IMR-90 (cell line): ENCODE results near the gene KLHDC1. TPM values are rescaled to one million over a fixed set of nuclear protein-coding genes. Genes with fewer than 3 reads are reported as not detected.

Experiments
- ATAC-seq: fragments of 200-7000 bp; cut with Tn5 transposase; 2 replicates; pipeline ENCODE4 v1.9.1; 2020; ENCODE audit warnings: low read depth, mild to moderate bottlenecking, moderate library complexity
- BruUV-seq: library from RNA; stranded (reverse); fragments of 400-500 nt; replicated peaks from 2 replicates; lab custom pipeline; 2021; lab: Mats Ljungman, UMichigan
- CTCF ChIA-PET: fragments of 300-600 bp; formaldehyde crosslinking; extraction: SDS; loops from one replicate; lab custom pipeline; 2021; ENCODE audit warnings: antibody characterized with exemption; lab: Yijun Ruan, JAX
- POLR2A ChIA-PET: fragments of 300-600 bp; sonication (Branson Sonifier 250); formaldehyde crosslinking; loops from one replicate; lab custom pipeline; 2022; ENCODE audit warnings: antibody characterized with exemption; ENCODE audit not compliant: unreplicated experiment; lab: Charles Lee
- DNase-seq: peaks from one replicate; pipeline ENCODE4 v3.0.0; 2013
- H2AFZ ChIP-seq: replicated peaks from 2 replicates; pipeline ENCODE3; 2013; ENCODE audit warnings: low read length, mild to moderate bottlenecking; ENCODE audit not compliant: poor library complexity
- H2AK5ac ChIP-seq: 2 replicates; pipeline ENCODE4 v1.6.1; 2013; ENCODE audit warnings: low read depth, low read length, inconsistent platforms
- H2AK9ac ChIP-seq: replicated peaks from 2 replicates; pipeline ENCODE3; 2013; ENCODE audit warnings: mild to moderate bottlenecking, low read depth, low read length, moderate library complexity; ENCODE audit not compliant: poor library complexity
- H2BK120ac ChIP-seq: 2 replicates; pipeline ENCODE4 v1.6.1; 2013; ENCODE audit warnings: low read depth, low read length, inconsistent platforms
- H2BK15ac ChIP-seq: 3 replicates; pipeline ENCODE4 v1.6.1; 2013; ENCODE audit warnings: low read depth, low read length, inconsistent platforms
- H2BK20ac ChIP-seq: 2 replicates; pipeline ENCODE4 v1.6.1; 2013; ENCODE audit warnings: low read depth, mild to moderate bottlenecking, inconsistent platforms, low read length, moderate library complexity
- H2BK5ac ChIP-seq: 2 replicates; pipeline ENCODE4 v1.6.1; 2013; ENCODE audit warnings: mild to moderate bottlenecking, low read depth, low read length, inconsistent platforms; ENCODE audit not compliant: poor library complexity, severe bottlenecking
- H3K14ac ChIP-seq: replicated peaks from 2 replicates; pipeline ENCODE4 v1.6.1; 2013; ENCODE audit warnings: low read depth, low read length, inconsistent platforms
- H3K18ac ChIP-seq: 2 replicates; pipeline ENCODE4 v1.6.1; 2013; ENCODE audit warnings: low read depth, low read length, control low read depth
- H3K23ac ChIP-seq: 2 replicates; pipeline ENCODE4 v1.6.1; 2013; ENCODE audit warnings: low read depth, low read length, inconsistent platforms
- H3K27ac ChIP-seq: 2 replicates; pipeline ENCODE4 v1.5.1; 2013; ENCODE audit warnings: mild to moderate bottlenecking, control low read depth, low read length; ENCODE audit not compliant: insufficient read depth
- H3K27me3 ChIP-seq: 2 replicates; pipeline ENCODE4 v1.6.1; 2013; ENCODE audit warnings: low read length; ENCODE audit not compliant: control insufficient read depth, insufficient read depth
- H3K36me3 ChIP-seq: 2 replicates; pipeline ENCODE4 v1.6.1; 2013; ENCODE audit warnings: low read length, mixed read lengths; ENCODE audit not compliant: control insufficient read depth, insufficient read depth
- H3K4ac ChIP-seq: 2 replicates; pipeline ENCODE4 v1.6.1; 2013; ENCODE audit warnings: low read depth, low read length, inconsistent platforms
- H3K4me1 ChIP-seq: 2 replicates; pipeline ENCODE4 v1.6.1; 2013; ENCODE audit warnings: low read length, mixed read lengths; ENCODE audit not compliant: control insufficient read depth, insufficient read depth
- H3K4me2 ChIP-seq: 2 replicates; pipeline ENCODE4 v1.6.1; 2013; ENCODE audit warnings: low read depth, mild to moderate bottlenecking, control low read depth, low read length, moderate library complexity
- H3K4me3 ChIP-seq: 2 replicates; pipeline ENCODE4 v1.5.1; 2013; ENCODE audit warnings: low read depth, mild to moderate bottlenecking, control low read depth, low read length, moderate library complexity; ENCODE audit not compliant: insufficient read depth
- H3K56ac ChIP-seq: 2 replicates; pipeline ENCODE4 v1.6.1; 2013; ENCODE audit warnings: low read length, inconsistent platforms; ENCODE audit not compliant: insufficient read depth; ENCODE audit errors: extremely low read depth
- H3K79me1 ChIP-seq, 2 experiments: 2 replicates each; pipeline ENCODE4 v1.6.1; 2013; ENCODE audit warnings: low read length in 2 of 2, inconsistent platforms in 1 of 2, low read depth in 1 of 2
- H3K9ac ChIP-seq: 2 replicates; pipeline ENCODE4 v1.6.1; 2013; ENCODE audit warnings: low read depth, low read length, control low read depth
- H3K9me1 ChIP-seq: 2 replicates; pipeline ENCODE4 v1.6.1; 2013; ENCODE audit warnings: low read length, inconsistent platforms; ENCODE audit not compliant: insufficient read depth
- H3K9me3 ChIP-seq: 2 replicates; pipeline ENCODE4 v1.6.1; 2013; ENCODE audit warnings: low read length; ENCODE audit not compliant: control insufficient read depth, insufficient read depth
- H4K20me1 ChIP-seq: 2 replicates; pipeline ENCODE4 v1.6.1; 2013; ENCODE audit warnings: low read length, inconsistent platforms; ENCODE audit not compliant: insufficient read depth
- H4K5ac ChIP-seq: 2 replicates; pipeline ENCODE4 v1.6.1; 2013; ENCODE audit warnings: mild to moderate bottlenecking, low read depth, low read length, control low read depth
- H4K8ac ChIP-seq, 2 experiments: 2 replicates each; pipeline ENCODE4 v1.6.1; 2013; ENCODE audit warnings: low read depth in 2 of 2, low read length in 2 of 2, control low read depth in 1 of 2, inconsistent platforms in 1 of 2
- H4K91ac ChIP-seq: 2 replicates; pipeline ENCODE4 v1.6.1; 2013; ENCODE audit warnings: low read depth, low read length, inconsistent platforms; ENCODE audit not compliant: insufficient read depth
- BHLHE40 ChIP-seq: fragments of 150-350 bp; IDR thresholded peaks from 2 replicates; pipeline ENCODE4 v1.6.1; 2016; ENCODE audit warnings: mild to moderate bottlenecking, low read depth, low read length
- CEBPB ChIP-seq: IDR thresholded peaks from 2 replicates; pipeline ENCODE4 v1.6.1; 2012; ENCODE audit warnings: low read depth, low read length, improper control_type of control experiment
- CHD1 ChIP-seq: IDR thresholded peaks from 2 replicates; pipeline ENCODE4 v1.6.1; 2012; ENCODE audit warnings: low read depth, low read length, improper control_type of control experiment
- FOS ChIP-seq: fragments of 150-350 bp; IDR thresholded peaks from 2 replicates; pipeline ENCODE4 v1.6.1; 2016; ENCODE audit warnings: low read depth, low read length
- MAFK ChIP-seq: IDR thresholded peaks from 2 replicates; pipeline ENCODE4 v1.6.1; 2012; ENCODE audit warnings: low read depth, low read length, improper control_type of control experiment
- MAZ ChIP-seq: IDR thresholded peaks from 2 replicates; pipeline ENCODE4 v1.6.1; 2012; ENCODE audit warnings: low read depth, mild to moderate bottlenecking, low read length, improper control_type of control experiment, moderate library complexity, borderline replicate concordance
- MXI1 ChIP-seq: IDR thresholded peaks from 2 replicates; pipeline ENCODE4 v1.6.1; 2012; ENCODE audit warnings: low read depth, mild to moderate bottlenecking, low read length, moderate library complexity, borderline replicate concordance
- NFE2L2 ChIP-seq: fragments of 150-350 bp; IDR thresholded peaks from 2 replicates; pipeline ENCODE4 v1.6.1; 2016; ENCODE audit warnings: low read depth, mild to moderate bottlenecking, low read length
- POLR2A ChIP-seq: IDR thresholded peaks from 2 replicates; pipeline ENCODE4 v1.6.1; 2012; ENCODE audit warnings: mild to moderate bottlenecking, low read depth, low read length
- RAD21 ChIP-seq: IDR thresholded peaks from 2 replicates; pipeline ENCODE4 v1.6.1; 2012; ENCODE audit warnings: low read length, improper control_type of control experiment
- RCOR1 ChIP-seq: IDR thresholded peaks from 2 replicates; pipeline ENCODE4 v1.6.1; 2012; ENCODE audit warnings: mild to moderate bottlenecking, low read length, improper control_type of control experiment; ENCODE audit not compliant: insufficient replicate concordance
- RFX5 ChIP-seq: IDR thresholded peaks from 2 replicates; pipeline ENCODE4 v1.8.0; 2012; ENCODE audit warnings: low read depth, mild to moderate bottlenecking, low read length, moderate library complexity
- WGBS, 2 experiments: methylation state at CpG; one replicate each; pipeline versions ENCODE4 v1.1.5 to v1.1.7; 2013; ENCODE audit warnings: missing lambda C conversion rate in 2 of 2; ENCODE audit not compliant: insufficient read length in 1 of 2; ENCODE audit errors: extremely low coverage in 2 of 2; 5-methylcytosine and 5-hydroxymethylcytosine counted together
- dilution Hi-C: fragments of 300-500 bp; cut with HindIII; formaldehyde crosslinking; loops from one replicate; pipeline ENCODE4 v1.14.3; 2018; ENCODE audit warnings: low sequenced_read_pairs; ENCODE audit not compliant: unreplicated experiment
- in situ Hi-C: fragments of 300-500 bp; cut with MboI; formaldehyde crosslinking; loops from 3 replicates; pipeline ENCODE4 v1.14.3; 2019; ENCODE audit warnings: low sequenced_read_pairs, inconsistent platforms, mixed read lengths
- intact Hi-C: fragments of 100-400 bp; cut with micrococcal nuclease; formaldehyde crosslinking; loops from 2 replicates; pipeline ENCODE4 v1.10.0; 2022
- polyA plus RNA-seq, 3 experiments: library from polyadenylated mRNA; depleted of rRNA; stranded (reverse); fragments of >200 nt; gene quantifications; 2 replicates each; pipeline ENCODE4 v1.2.3, GENCODE V29; 2012; ENCODE audit warnings: low replicate concordance in 1 of 3
- total RNA-seq: library from RNA; depleted of rRNA; stranded (reverse); fragments of >200 nt; gene quantifications from 2 replicates; pipeline ENCODE4 v1.2.3, GENCODE V29; 2012
- TF ChIP-seq, protein P1 (sequence below): fragments of 150-350 bp; IDR thresholded peaks from 2 replicates; pipeline ENCODE4 v1.6.1; 2016; ENCODE audit warnings: low read depth, mild to moderate bottlenecking, low read length, moderate library complexity, borderline replicate concordance
- TF ChIP-seq, protein P2 (sequence below): conservative IDR thresholded peaks from 2 replicates; pipeline ENCODE4 v1.5.1; 2012; ENCODE audit warnings: mild to moderate bottlenecking, low read depth, low read length, improper control_type of control experiment
- TF ChIP-seq, protein P3 (sequence below): fragments of 150-350 bp; IDR thresholded peaks from 2 replicates; pipeline ENCODE4 v1.6.1; 2017; ENCODE audit warnings: mild to moderate bottlenecking, antibody characterized with exemption, low read length, low read depth

Gene KLHDC1
- total and polyA plus RNA-seq, 2 of the 4 experiments (the other 2 are of a cell fraction), result 0.51 to 0.90 TPM

DNA sequence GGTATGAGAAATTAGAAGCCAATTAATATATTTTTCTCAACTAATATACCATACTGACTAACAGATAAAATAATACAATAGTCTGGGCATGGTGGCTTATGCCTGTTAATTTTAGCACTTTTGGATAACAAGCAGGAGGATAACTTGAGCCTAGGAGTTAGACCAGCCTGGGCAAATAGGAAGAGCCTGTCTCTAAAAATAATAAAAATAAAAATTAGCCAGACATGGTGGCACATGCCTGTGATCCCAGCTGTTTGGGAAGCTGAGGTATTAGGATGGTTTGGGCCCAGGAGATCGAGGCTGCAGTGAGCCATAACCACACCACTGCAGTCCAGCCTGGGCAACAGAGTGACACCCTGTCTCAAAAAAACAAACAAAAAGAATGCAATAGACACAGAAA lies 99.7 kb downstream of the KLHDC1 start:
- dilution Hi-C loops, result no loop called here

More for the DNA sequence above, 99.7 kb downstream of the KLHDC1 start:
- Histone ChIP-seq H3K79me1 (peaks cover 0 to 3% of the 10 kb centered on the region in 2 experiments; a peak in 1 of 4 replicates), H3K56ac (no peak overlapping the region), H3K4me1 (no peaks in the 10 kb centered on the region), H3K9me3 (no peaks in the 10 kb centered on the region), H2AFZ (no peak overlapping the region), H3K9me1 (no peaks in the 10 kb centered on the region), H3K4ac (no peak overlapping the region), H4K8ac (no peak overlapping the region), H3K27ac (no peak overlapping the region), H3K9ac (no peak overlapping the region), H2BK15ac (no peak overlapping the region), H3K14ac (no peak overlapping the region), H3K27me3 (no peaks in the 10 kb centered on the region), H4K91ac (no peak overlapping the region), H2AK9ac (no peak overlapping the region), H3K23ac (no peak overlapping the region), H3K4me3 (no peak overlapping the region), H4K5ac (no peak overlapping the region), H3K4me2 (no peak overlapping the region), H2BK20ac (no peak overlapping the region), H4K20me1 (no peaks in the 10 kb centered on the region), H2BK120ac (no peak overlapping the region), H3K36me3 (peaks cover 41% of the 10 kb centered on the region), H3K18ac (no peak overlapping the region), H2AK5ac (no peak overlapping the region), H2BK5ac (no peak overlapping the region)
- BruUV-seq, result no TSS peak
- intact Hi-C loops (no loop called here), in situ Hi-C loops (no loop called here)
- WGBS, 2 experiments, result no CpG with 5 or more reads among the region's 1 CpG
- ATAC-seq (no peak), DNase-seq (no peak)
- POLR2A ChIA-PET, result interaction anchor here (0.6 kb wide), 1 partner anchor 23 kb away, joined by 4 read pairs; no protein-coding TSS in a partner anchor
- TF ChIP-seq RAD21, result no peak
- TF ChIP-seq MXI1, result no peak
- TF ChIP-seq MAZ, result no peak
- TF ChIP-seq RCOR1, result no peak
- no peak for TF ChIP-seq FOS
- TF ChIP-seq CEBPB, result no peak
- TF ChIP-seq BHLHE40, result no peak
- TF ChIP-seq MAFK, result no peak
- no peak for TF ChIP-seq RFX5
- TF ChIP-seq NFE2L2, result no peak
- TF ChIP-seq, protein P1, sequence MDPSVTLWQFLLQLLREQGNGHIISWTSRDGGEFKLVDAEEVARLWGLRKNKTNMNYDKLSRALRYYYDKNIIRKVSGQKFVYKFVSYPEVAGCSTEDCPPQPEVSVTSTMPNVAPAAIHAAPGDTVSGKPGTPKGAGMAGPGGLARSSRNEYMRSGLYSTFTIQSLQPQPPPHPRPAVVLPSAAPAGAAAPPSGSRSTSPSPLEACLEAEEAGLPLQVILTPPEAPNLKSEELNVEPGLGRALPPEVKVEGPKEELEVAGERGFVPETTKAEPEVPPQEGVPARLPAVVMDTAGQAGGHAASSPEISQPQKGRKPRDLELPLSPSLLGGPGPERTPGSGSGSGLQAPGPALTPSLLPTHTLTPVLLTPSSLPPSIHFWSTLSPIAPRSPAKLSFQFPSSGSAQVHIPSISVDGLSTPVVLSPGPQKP, result no peak
- no peak for TF ChIP-seq POLR2A
- TF ChIP-seq, protein P2, sequence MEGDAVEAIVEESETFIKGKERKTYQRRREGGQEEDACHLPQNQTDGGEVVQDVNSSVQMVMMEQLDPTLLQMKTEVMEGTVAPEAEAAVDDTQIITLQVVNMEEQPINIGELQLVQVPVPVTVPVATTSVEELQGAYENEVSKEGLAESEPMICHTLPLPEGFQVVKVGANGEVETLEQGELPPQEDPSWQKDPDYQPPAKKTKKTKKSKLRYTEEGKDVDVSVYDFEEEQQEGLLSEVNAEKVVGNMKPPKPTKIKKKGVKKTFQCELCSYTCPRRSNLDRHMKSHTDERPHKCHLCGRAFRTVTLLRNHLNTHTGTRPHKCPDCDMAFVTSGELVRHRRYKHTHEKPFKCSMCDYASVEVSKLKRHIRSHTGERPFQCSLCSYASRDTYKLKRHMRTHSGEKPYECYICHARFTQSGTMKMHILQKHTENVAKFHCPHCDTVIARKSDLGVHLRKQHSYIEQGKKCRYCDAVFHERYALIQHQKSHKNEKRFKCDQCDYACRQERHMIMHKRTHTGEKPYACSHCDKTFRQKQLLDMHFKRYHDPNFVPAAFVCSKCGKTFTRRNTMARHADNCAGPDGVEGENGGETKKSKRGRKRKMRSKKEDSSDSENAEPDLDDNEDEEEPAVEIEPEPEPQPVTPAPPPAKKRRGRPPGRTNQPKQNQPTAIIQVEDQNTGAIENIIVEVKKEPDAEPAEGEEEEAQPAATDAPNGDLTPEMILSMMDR, result no peak
- TF ChIP-seq CHD1, result no peak
- TF ChIP-seq, protein P3, sequence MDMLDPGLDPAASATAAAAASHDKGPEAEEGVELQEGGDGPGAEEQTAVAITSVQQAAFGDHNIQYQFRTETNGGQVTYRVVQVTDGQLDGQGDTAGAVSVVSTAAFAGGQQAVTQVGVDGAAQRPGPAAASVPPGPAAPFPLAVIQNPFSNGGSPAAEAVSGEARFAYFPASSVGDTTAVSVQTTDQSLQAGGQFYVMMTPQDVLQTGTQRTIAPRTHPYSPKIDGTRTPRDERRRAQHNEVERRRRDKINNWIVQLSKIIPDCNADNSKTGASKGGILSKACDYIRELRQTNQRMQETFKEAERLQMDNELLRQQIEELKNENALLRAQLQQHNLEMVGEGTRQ, result no peak
- CTCF ChIA-PET, result no interaction called here
